ENCODE results near the gene TTYH1. TPM values are rescaled to one million over a fixed set of nuclear protein-coding genes. Genes with fewer than 3 reads are reported as not detected.

TTYH1 gene
- total and polyA plus RNA-seq, 2 of the 4 experiments (the other 2 are of a cell fraction): not detected

DNA sequence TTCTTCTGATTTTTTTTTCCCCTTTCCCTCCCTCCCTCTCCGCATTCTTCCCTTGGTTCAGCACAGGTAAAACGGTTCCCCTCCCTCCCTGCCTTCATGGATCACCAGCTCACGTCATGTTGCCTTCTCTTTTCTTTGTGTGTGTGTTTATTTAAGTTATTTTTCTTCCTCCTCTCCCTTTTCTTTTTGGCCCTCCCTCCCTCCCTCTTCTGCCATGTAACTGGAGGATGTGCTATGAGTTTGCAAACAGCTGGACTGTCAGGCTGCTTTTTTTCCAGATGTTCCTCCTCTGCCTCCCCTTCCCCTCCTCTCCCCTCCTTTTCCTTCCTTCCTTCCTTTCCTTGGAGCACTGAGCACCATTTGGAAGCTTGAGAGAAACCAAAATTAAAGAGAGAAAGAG is 46.3 kb downstream of the TTYH1 start:
- no peak overlapping the region for H4K91ac ChIP-seq (ENCODE audit: insufficient read depth, low read depth, low read length)
- H4K8ac ChIP-seq (ENCODE audit: low read depth in 2 of 2, low read length in 2 of 2): no peak overlapping the region
- H3K4ac ChIP-seq (ENCODE audit: low read depth, low read length): peak overlapping the region; percentile 46; the same call in 1 of the 2 replicates
- CTCF ChIA-PET: no interaction called here
- peak overlapping the region; percentile 87 for H2AK9ac ChIP-seq (replicated peaks; ENCODE audit: low read depth, low read length, poor library complexity)
- peak overlapping the region; percentile 94; the same call in 1 of the 2 replicates for H3K27ac ChIP-seq (ENCODE audit: insufficient read depth, low read length)
- H3K4me2 ChIP-seq (ENCODE audit: low read depth, low read length): peak overlapping the region; percentile 48; the same call in 1 of the 2 replicates
- intact Hi-C loops (cut with micrococcal nuclease): loop anchor here (1.0 to 10.0 kb wide), 2 partner anchors 12 to 623 kb away; partner anchors contain the start of gene LENG8
- H2BK120ac ChIP-seq (ENCODE audit: low read depth, low read length): no peak overlapping the region
- peak overlapping the region; percentile 18; the same call in 1 of the 2 replicates for H3K9ac ChIP-seq (ENCODE audit: low read depth, low read length)
- no peak overlapping the region; the same call in 1 of the 2 replicates for H3K23ac ChIP-seq (ENCODE audit: low read depth, low read length)
- H3K27me3 ChIP-seq (ENCODE audit: control insufficient read depth, insufficient read depth, low read length): no peaks in the 10 kb centered on the region
- H2BK5ac ChIP-seq (ENCODE audit: low read depth, low read length, poor library complexity, severe bottlenecking): no peak overlapping the region
- H3K4me1 ChIP-seq (ENCODE audit: control insufficient read depth, insufficient read depth, low read length): peaks cover 18% of the 10 kb centered on the region
- dilution Hi-C loops (cut with HindIII; ENCODE audit: low sequenced_read_pairs, unreplicated experiment): no loop called here
- peaks cover 6% of the 10 kb centered on the region; the same call in 1 of the 2 replicates for H3K9me1 ChIP-seq (ENCODE audit: insufficient read depth, low read length)
- no peak overlapping the region for H3K56ac ChIP-seq (ENCODE audit: extremely low read depth, insufficient read depth, low read length)
- H4K5ac ChIP-seq (ENCODE audit: low read depth, low read length): peak overlapping the region; percentile 8; the same call in 1 of the 2 replicates
- peak overlapping the region; percentile 62; the same call in 1 of the 2 replicates for H2AK5ac ChIP-seq (ENCODE audit: low read depth, low read length)
- H2BK20ac ChIP-seq (ENCODE audit: low read depth, low read length): no peak overlapping the region
- no CpG with 5 or more reads among the region's 3 CpGs for WGBS, 2 experiments (ENCODE audit: extremely low coverage in 2 of 2, insufficient read length in 1 of 2)
- POLR2A ChIA-PET (ENCODE audit: unreplicated experiment): interaction anchor here (1.0 kb wide), 1 partner anchor 13 kb away, joined by 3 read pairs; the partner anchor contains the start of gene LENG8
- DNase-seq: peak; percentile 54
- peak overlapping the region; percentile 22; the same call in 1 of the 2 replicates for H3K18ac ChIP-seq (ENCODE audit: low read depth, low read length)
- no peak overlapping the region for H3K4me3 ChIP-seq (ENCODE audit: insufficient read depth, low read depth, low read length)
- peaks cover 11 to 41% of the 10 kb centered on the region in 2 experiments; a peak in 3 of 4 replicates for H3K79me1 ChIP-seq (ENCODE audit: low read depth in 1 of 2, low read length in 2 of 2)
- TF ChIP-seq MAZ (IDR thresholded peaks at IDR 0.05; ENCODE audit: borderline replicate concordance, low read depth, low read length) (no peak), ELK1 (IDR thresholded peaks at IDR 0.05; ENCODE audit: borderline replicate concordance, low read depth, low read length) (no peak)
- TF ChIP-seq, protein P1, sequence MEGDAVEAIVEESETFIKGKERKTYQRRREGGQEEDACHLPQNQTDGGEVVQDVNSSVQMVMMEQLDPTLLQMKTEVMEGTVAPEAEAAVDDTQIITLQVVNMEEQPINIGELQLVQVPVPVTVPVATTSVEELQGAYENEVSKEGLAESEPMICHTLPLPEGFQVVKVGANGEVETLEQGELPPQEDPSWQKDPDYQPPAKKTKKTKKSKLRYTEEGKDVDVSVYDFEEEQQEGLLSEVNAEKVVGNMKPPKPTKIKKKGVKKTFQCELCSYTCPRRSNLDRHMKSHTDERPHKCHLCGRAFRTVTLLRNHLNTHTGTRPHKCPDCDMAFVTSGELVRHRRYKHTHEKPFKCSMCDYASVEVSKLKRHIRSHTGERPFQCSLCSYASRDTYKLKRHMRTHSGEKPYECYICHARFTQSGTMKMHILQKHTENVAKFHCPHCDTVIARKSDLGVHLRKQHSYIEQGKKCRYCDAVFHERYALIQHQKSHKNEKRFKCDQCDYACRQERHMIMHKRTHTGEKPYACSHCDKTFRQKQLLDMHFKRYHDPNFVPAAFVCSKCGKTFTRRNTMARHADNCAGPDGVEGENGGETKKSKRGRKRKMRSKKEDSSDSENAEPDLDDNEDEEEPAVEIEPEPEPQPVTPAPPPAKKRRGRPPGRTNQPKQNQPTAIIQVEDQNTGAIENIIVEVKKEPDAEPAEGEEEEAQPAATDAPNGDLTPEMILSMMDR (conservative IDR thresholded peaks at IDR 0.05; ENCODE audit: low read depth, low read length): no peak
- H3K14ac ChIP-seq (replicated peaks; ENCODE audit: low read depth, low read length): 0 out of 2 replicates have a peak overlapping the region, but pooled peaks have one; percentile 14
- no TSS peak for BruUV-seq (replicated peaks)
- no peak overlapping the region for H2AFZ ChIP-seq (replicated peaks; ENCODE audit: low read length, poor library complexity)
- in situ Hi-C loops (cut with MboI; ENCODE audit: low sequenced_read_pairs): loop anchor here (25.0 kb wide), 4 partner anchors 349 to 1676 kb away; partner anchors contain the start of genes NAT14, NDUFA3, OSCAR and PRPF31
- peaks cover 48% of the 10 kb centered on the region for H4K20me1 ChIP-seq (ENCODE audit: insufficient read depth, low read length)
- H2BK15ac ChIP-seq (ENCODE audit: low read depth, low read length): no peak overlapping the region
- ATAC-seq (ENCODE audit: low read depth): no peak
- H3K9me3 ChIP-seq (ENCODE audit: control insufficient read depth, insufficient read depth, low read length): no peaks in the 10 kb centered on the region
- H3K36me3 ChIP-seq (ENCODE audit: control insufficient read depth, insufficient read depth, low read length): peaks cover 55% of the 10 kb centered on the region

Measured in IMR-90 (cell line).